GM19467 (cell line): ENCODE data around the gene ANKRD62.
"Not testable (repeated sequence)": the region's sequence is repeated elsewhere in the genome, so short reads cannot be mapped to it uniquely, and the experiment has no call there.

Source experiments
- ATAC-seq: cut with Tn5 transposase; IDR thresholded peaks from one replicate; pipeline ENCODE4 v1.9.1; 2021; ENCODE audit warnings: mild to moderate bottlenecking, moderate library complexity; ENCODE audit not compliant: unreplicated experiment

The ANKRD62 gene

GRCh38 chr18:12065397-12065796 lies 28.2 kb upstream of the ANKRD62 start:
- ATAC-seq, result no peak

GRCh38 chr18:12066910-12067511 lies 26.6 kb upstream of the ANKRD62 start:
- ATAC-seq, result no peak

GRCh38 chr18:12067671-12068070 lies 26.0 kb upstream of the ANKRD62 start:
- no peak for ATAC-seq

- ATAC-seq, result not testable (repeated sequence)
These were observed 25.2 kb upstream of the ANKRD62 start for GRCh38 chr18:12068316-12068949.

GRCh38 chr18:12068950-12069320 lies 24.7 kb upstream of the ANKRD62 start:
- no peak for ATAC-seq

- ATAC-seq, result not testable (repeated sequence)
These were observed 22.6 kb upstream of the ANKRD62 start for GRCh38 chr18:12071066-12071465.

- ATAC-seq, result no peak
These were observed 20.6 kb upstream of the ANKRD62 start for GRCh38 chr18:12072996-12073395.

- ATAC-seq, result no peak
These were observed 18.9 kb upstream of the ANKRD62 start for GRCh38 chr18:12074736-12075135.

- no peak for ATAC-seq
These were observed 17.1 kb upstream of the ANKRD62 start for GRCh38 chr18:12076424-12077140.

GRCh38 chr18:12077994-12078393 lies 15.6 kb upstream of the ANKRD62 start:
- not testable (repeated sequence) for ATAC-seq

- ATAC-seq, result no peak
These were observed 14.0 kb upstream of the ANKRD62 start for GRCh38 chr18:12079491-12080237.

GRCh38 chr18:12085136-12085535 lies 8.5 kb upstream of the ANKRD62 start:
- ATAC-seq, result no peak

- no peak for ATAC-seq
These were observed 7.9 kb upstream of the ANKRD62 start for GRCh38 chr18:12085786-12086185.

- no peak for ATAC-seq
These were observed 7.4 kb upstream of the ANKRD62 start for GRCh38 chr18:12086249-12086648.

- no peak for ATAC-seq
These were observed 6.8 kb upstream of the ANKRD62 start for GRCh38 chr18:12086677-12087470.

- ATAC-seq, result no peak
These were observed 6.1 kb upstream of the ANKRD62 start for GRCh38 chr18:12087471-12088025.

- ATAC-seq, result no peak
These were observed 5.5 kb upstream of the ANKRD62 start for GRCh38 chr18:12088096-12088495.

GRCh38 chr18:12088731-12089375 lies 4.8 kb upstream of the ANKRD62 start:
- no peak for ATAC-seq

- ATAC-seq, result no peak
These were observed 2.0 kb upstream of the ANKRD62 start for GRCh38 chr18:12091538-12092141.
